PC-3 (cell line): Measurements from ENCODE around the gene DENND4C.

Source experiments
- CTCF ChIP-seq: fragments of 300-600 bp; sonication (generic); conservative IDR thresholded peaks from 2 replicates; pipeline ENCODE4 v1.5.1; 2017; ENCODE audit warnings: antibody characterized with exemption, low read depth, mild to moderate bottlenecking, low read length
- EZH2 ChIP-seq: fragments of 300-600 bp; sonication (generic); IDR thresholded peaks from one replicate; pipeline ENCODE4 v1.6.1; 2017; ENCODE audit warnings: antibody characterized with exemption, mild to moderate bottlenecking, low read length; ENCODE audit not compliant: unreplicated experiment
- EZH2phosphoT487 ChIP-seq: fragments of 300-600 bp; sonication (generic); IDR thresholded peaks from 2 replicates; pipeline ENCODE4 v1.6.1; 2018; ENCODE audit warnings: mild to moderate bottlenecking, antibody characterized with exemption, low read length, borderline replicate concordance

- no peak for TF ChIP-seq CTCF
- TF ChIP-seq EZH2 = no peak
- TF ChIP-seq EZH2phosphoT487 = no peak
Observed at GRCh38 chr9:19283072-19283710, 52.7 kb downstream of the DENND4C start.
